DMS153 treated with DMSO at 0.1 percent for 48 hours (cell line): ENCODE measurements around the gene APOL1.
"Not testable (repeated sequence)": the region's sequence is repeated elsewhere in the genome, so short reads cannot be mapped to it uniquely, and the experiment has no call there.

ENCODE experiments used
- DNase-seq: peaks from one replicate; lab custom pipeline; 2025; ENCODE audit not compliant: unreplicated experiment; lab: John Stamatoyannopoulos, UW

The APOL1 gene

GRCh38 chr22:36290391-36291075 is 37.6 kb downstream of the APOL1 start:
- DNase-seq: not testable (repeated sequence)

- DNase-seq: no peak
Measured at GRCh38 chr22:36291831-36292740, 39.2 kb downstream of the APOL1 start.

- no peak for DNase-seq
Measured at GRCh38 chr22:36292823-36293530, 40.0 kb downstream of the APOL1 start.

GRCh38 chr22:36293606-36294292 is 40.8 kb downstream of the APOL1 start:
- no peak for DNase-seq

GRCh38 chr22:36294293-36294620 is 41.3 kb downstream of the APOL1 start:
- DNase-seq: no peak

- no peak for DNase-seq
Measured at GRCh38 chr22:36294801-36295200, 41.9 kb downstream of the APOL1 start.

- DNase-seq: no peak
Measured at GRCh38 chr22:36295247-36295646, 42.3 kb downstream of the APOL1 start.

GRCh38 chr22:36296690-36297089 is 43.8 kb downstream of the APOL1 start:
- DNase-seq: no peak

GRCh38 chr22:36297568-36297967 is 44.6 kb downstream of the APOL1 start:
- no peak for DNase-seq

GRCh38 chr22:36298118-36298517 is 45.2 kb downstream of the APOL1 start:
- no peak for DNase-seq

GRCh38 chr22:36298601-36299000 is 45.7 kb downstream of the APOL1 start:
- no peak for DNase-seq

GRCh38 chr22:36299295-36299694 is 46.4 kb downstream of the APOL1 start:
- no peak for DNase-seq

GRCh38 chr22:36299911-36300310 is 47.0 kb downstream of the APOL1 start:
- no peak for DNase-seq

- no peak for DNase-seq
Measured at GRCh38 chr22:36300396-36301212, 47.7 kb downstream of the APOL1 start.

- DNase-seq: peak; percentile 42
Measured at GRCh38 chr22:36301384-36301828, 48.5 kb downstream of the APOL1 start.

GRCh38 chr22:36301851-36302250 is 48.9 kb downstream of the APOL1 start:
- no peak for DNase-seq

GRCh38 chr22:36302439-36303114 is 49.6 kb downstream of the APOL1 start:
- no peak for DNase-seq

- no peak for DNase-seq
Measured at GRCh38 chr22:36303115-36303467, 50.2 kb downstream of the APOL1 start.

GRCh38 chr22:36303874-36304273 is 50.9 kb downstream of the APOL1 start:
- DNase-seq: no peak

- no peak for DNase-seq
Measured at GRCh38 chr22:36304429-36304828, 51.5 kb downstream of the APOL1 start.
